GM12878 (cell line): ENCODE results near the gene SSRP1.

ENCODE experiments used
- CREB1 ChIP-seq: IDR thresholded peaks from 2 replicates; pipeline ENCODE4 v1.6.1; 2012; ENCODE audit warnings: low read depth, mild to moderate bottlenecking, inconsistent platforms
- EP300 ChIP-seq, 2 experiments: fragments of 150-350 bp in 1 of 2; IDR thresholded peaks; 2 replicates each; pipeline ENCODE4 v1.6.1; 2011 to 2012; ENCODE audit warnings: low read depth in 2 of 2, low read length in 2 of 2, borderline replicate concordance in 1 of 2, improper control_type of control experiment in 1 of 2, inconsistent platforms in 1 of 2; ENCODE audit not compliant: control insufficient read depth in 1 of 2
- GABPA ChIP-seq: IDR thresholded peaks from 2 replicates; pipeline ENCODE4 v1.6.1; 2014; ENCODE audit warnings: antibody characterized with exemption, low read depth, mild to moderate bottlenecking, inconsistent platforms
- JUND ChIP-seq: IDR thresholded peaks from 2 replicates; pipeline ENCODE4 v1.6.1; 2012; ENCODE audit warnings: low read depth, mild to moderate bottlenecking, low read length, improper control_type of control experiment, moderate library complexity
- MYC ChIP-seq: IDR thresholded peaks from 2 replicates; pipeline ENCODE4 v1.6.1; 2011; ENCODE audit warnings: mild to moderate bottlenecking, low read length, moderate library complexity, inconsistent platforms; ENCODE audit not compliant: insufficient read depth, insufficient replicate concordance, insufficient read length, severe bottlenecking
- NFYA ChIP-seq: IDR thresholded peaks from 2 replicates; pipeline ENCODE4 v1.6.1; 2011; ENCODE audit warnings: low read depth, mild to moderate bottlenecking, low read length, improper control_type of control experiment, borderline replicate concordance
- POLR2A ChIP-seq: IDR thresholded peaks from 2 replicates; pipeline ENCODE4 v1.6.1; 2011; ENCODE audit warnings: low read depth, mild to moderate bottlenecking, low read length
- POLR2AphosphoS5 ChIP-seq: IDR thresholded peaks from 2 replicates; pipeline ENCODE4 v1.6.1; 2011; ENCODE audit warnings: mild to moderate bottlenecking, low read length, inconsistent platforms
- RUNX3 ChIP-seq: IDR thresholded peaks from 2 replicates; pipeline ENCODE4 v1.6.1; 2012; ENCODE audit warnings: low read length, inconsistent platforms
- SPI1 ChIP-seq: IDR thresholded peaks from 2 replicates; pipeline ENCODE4 v1.6.1; 2011; ENCODE audit warnings: low read depth, mild to moderate bottlenecking, low read length, moderate library complexity, borderline replicate concordance; ENCODE audit not compliant: insufficient read depth
- TF ChIP-seq, protein P1 (sequence below), 3 experiments: IDR thresholded peaks in 2 of 3; conservative IDR thresholded peaks in 1 of 3; 2 replicates each; pipeline ENCODE4 v1.5.1; 2011; ENCODE audit warnings: low read depth in 3 of 3, low read length in 3 of 3, mild to moderate bottlenecking in 3 of 3, control low read depth in 2 of 3, moderate library complexity in 2 of 3, inconsistent platforms in 1 of 3, mixed read lengths in 1 of 3; ENCODE audit not compliant: control insufficient read depth in 2 of 3, insufficient read depth in 1 of 3; ENCODE audit errors: extremely low read depth in 1 of 3
- TF ChIP-seq, protein P2 (sequence below): IDR thresholded peaks from 2 replicates; pipeline ENCODE4 v1.6.1; 2012; ENCODE audit warnings: low read depth, low read length, improper control_type of control experiment
- TF ChIP-seq, protein P3 (sequence below): IDR thresholded peaks from 2 replicates; pipeline ENCODE4 v1.6.1; 2011; ENCODE audit warnings: low read depth, mild to moderate bottlenecking, low read length, moderate library complexity, borderline replicate concordance; ENCODE audit errors: extremely low read depth
- TF ChIP-seq, protein P4 (sequence below): IDR thresholded peaks from 2 replicates; pipeline ENCODE4 v1.6.1; 2011; ENCODE audit warnings: borderline replicate concordance, low read depth, mild to moderate bottlenecking, moderate library complexity, mixed read lengths, low read length; ENCODE audit not compliant: insufficient read depth; ENCODE audit errors: extremely low read length

DNA sequence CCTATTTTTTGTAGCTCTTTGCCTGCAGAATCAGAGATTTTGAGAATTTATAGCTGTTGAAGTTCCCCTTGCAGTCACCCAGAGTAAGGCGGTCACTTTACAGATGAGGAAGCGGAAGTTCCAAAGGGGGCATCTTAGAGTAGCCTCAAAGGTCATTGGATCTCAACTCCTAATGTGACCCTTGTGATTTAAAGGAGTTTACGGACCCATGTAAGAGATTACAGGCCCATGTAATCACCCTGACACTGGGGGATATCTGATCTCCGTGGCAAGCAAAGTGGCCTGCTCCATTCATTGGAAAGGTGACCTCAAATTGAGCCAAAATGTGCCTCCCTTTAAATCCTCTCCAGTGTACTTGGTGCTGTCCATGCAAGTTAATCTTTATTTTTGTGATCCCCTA, 18.2 kb upstream of the SSRP1 start:
- TF ChIP-seq CREB1 (no peak), MYC (no peak), POLR2AphosphoS5 (no peak), POLR2A (no peak), SPI1 (no peak), EP300 (IDR thresholded peaks at IDR 0.05; ENCODE audit: borderline replicate concordance in 1 of 2, control insufficient read depth in 1 of 2, low read depth in 2 of 2, low read length in 2 of 2) (no peak), JUND (no peak), RUNX3 (no peak), GABPA (no peak), NFYA (no peak)
- TF ChIP-seq, protein P1, sequence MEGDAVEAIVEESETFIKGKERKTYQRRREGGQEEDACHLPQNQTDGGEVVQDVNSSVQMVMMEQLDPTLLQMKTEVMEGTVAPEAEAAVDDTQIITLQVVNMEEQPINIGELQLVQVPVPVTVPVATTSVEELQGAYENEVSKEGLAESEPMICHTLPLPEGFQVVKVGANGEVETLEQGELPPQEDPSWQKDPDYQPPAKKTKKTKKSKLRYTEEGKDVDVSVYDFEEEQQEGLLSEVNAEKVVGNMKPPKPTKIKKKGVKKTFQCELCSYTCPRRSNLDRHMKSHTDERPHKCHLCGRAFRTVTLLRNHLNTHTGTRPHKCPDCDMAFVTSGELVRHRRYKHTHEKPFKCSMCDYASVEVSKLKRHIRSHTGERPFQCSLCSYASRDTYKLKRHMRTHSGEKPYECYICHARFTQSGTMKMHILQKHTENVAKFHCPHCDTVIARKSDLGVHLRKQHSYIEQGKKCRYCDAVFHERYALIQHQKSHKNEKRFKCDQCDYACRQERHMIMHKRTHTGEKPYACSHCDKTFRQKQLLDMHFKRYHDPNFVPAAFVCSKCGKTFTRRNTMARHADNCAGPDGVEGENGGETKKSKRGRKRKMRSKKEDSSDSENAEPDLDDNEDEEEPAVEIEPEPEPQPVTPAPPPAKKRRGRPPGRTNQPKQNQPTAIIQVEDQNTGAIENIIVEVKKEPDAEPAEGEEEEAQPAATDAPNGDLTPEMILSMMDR (IDR thresholded peaks at IDR 0.05 in 2 of 3, conservative IDR thresholded peaks at IDR 0.05 in 1 of 3; ENCODE audit: control insufficient read depth in 2 of 3, extremely low read depth in 1 of 3, insufficient read depth in 1 of 3, low read depth in 3 of 3, low read length in 3 of 3) = no peak
- TF ChIP-seq, protein P2, sequence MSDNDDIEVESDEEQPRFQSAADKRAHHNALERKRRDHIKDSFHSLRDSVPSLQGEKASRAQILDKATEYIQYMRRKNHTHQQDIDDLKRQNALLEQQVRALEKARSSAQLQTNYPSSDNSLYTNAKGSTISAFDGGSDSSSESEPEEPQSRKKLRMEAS = no peak
- TF ChIP-seq, protein P3, sequence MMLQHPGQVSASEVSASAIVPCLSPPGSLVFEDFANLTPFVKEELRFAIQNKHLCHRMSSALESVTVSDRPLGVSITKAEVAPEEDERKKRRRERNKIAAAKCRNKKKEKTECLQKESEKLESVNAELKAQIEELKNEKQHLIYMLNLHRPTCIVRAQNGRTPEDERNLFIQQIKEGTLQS = no peak
- TF ChIP-seq, protein P4, sequence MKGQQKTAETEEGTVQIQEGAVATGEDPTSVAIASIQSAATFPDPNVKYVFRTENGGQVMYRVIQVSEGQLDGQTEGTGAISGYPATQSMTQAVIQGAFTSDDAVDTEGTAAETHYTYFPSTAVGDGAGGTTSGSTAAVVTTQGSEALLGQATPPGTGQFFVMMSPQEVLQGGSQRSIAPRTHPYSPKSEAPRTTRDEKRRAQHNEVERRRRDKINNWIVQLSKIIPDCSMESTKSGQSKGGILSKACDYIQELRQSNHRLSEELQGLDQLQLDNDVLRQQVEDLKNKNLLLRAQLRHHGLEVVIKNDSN = no peak
